Activated naive CD8-positive, alpha-beta T cell treated with anti-CD3 and anti-CD28 coated beads, Interleukin-2, amount 50 U/mL, for 24 hours (primary cell): ENCODE data around the gene DCUN1D3.

Experiments used
- ATAC-seq: fragments of 150-1000 bp; cut with Tn5 transposase; one replicate; pipeline ENCODE4 v1.10.0; 2021
- DNase-seq: peaks from one replicate; pipeline ENCODE4 v3.0.0; 2021
- H3K27ac Mint-ChIP-seq: one replicate; pipeline ENCODE4 v1.8.0; 2021; ENCODE audit warnings: mild to moderate bottlenecking, mixed read lengths
- H3K27me3 Mint-ChIP-seq: one replicate; pipeline ENCODE4 v1.8.0; 2021; ENCODE audit warnings: mixed read lengths
- H3K36me3 Mint-ChIP-seq: one replicate; pipeline ENCODE4 v1.8.0; 2021; ENCODE audit warnings: low read depth, mixed read lengths
- H3K4me1 Mint-ChIP-seq: one replicate; pipeline ENCODE4 v1.8.0; 2021; ENCODE audit warnings: mixed read lengths
- H3K4me3 Mint-ChIP-seq: one replicate; pipeline ENCODE4 v1.8.0; 2021; ENCODE audit warnings: mild to moderate bottlenecking, moderate library complexity, mixed read lengths
- H3K9me3 Mint-ChIP-seq: one replicate; pipeline ENCODE4 v1.8.0; 2021; ENCODE audit warnings: mixed read lengths

DCUN1D3 gene

DNA sequence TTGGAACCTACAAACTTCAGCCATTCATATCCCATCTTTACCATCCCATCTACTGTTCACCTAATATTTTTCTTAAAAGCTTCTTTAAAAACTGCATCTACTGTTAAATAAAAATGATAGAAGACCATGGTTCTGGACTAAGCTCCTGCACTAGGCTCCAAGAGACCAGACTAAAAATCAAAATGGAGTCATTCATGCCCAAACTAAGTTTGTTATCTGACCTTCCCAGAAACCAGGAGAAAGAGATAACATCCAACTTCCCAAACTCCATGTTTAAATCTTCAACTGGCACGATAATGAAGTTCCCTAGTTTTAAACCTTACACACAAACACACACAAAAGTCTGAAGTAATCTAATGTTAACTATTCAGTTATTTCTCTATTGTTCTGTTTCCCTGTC lies 13.8 kb downstream of the DCUN1D3 start:
- Mint-ChIP-seq H3K27ac (no peak overlapping the region), H3K27me3 (no peaks in the 10 kb centered on the region), H3K4me3 (no peak overlapping the region), H3K9me3 (no peaks in the 10 kb centered on the region), H3K36me3 (peaks cover 32% of the 10 kb centered on the region), H3K4me1 (peaks cover 26% of the 10 kb centered on the region)
- DNase-seq: no peak
- no peak for ATAC-seq

DNA sequence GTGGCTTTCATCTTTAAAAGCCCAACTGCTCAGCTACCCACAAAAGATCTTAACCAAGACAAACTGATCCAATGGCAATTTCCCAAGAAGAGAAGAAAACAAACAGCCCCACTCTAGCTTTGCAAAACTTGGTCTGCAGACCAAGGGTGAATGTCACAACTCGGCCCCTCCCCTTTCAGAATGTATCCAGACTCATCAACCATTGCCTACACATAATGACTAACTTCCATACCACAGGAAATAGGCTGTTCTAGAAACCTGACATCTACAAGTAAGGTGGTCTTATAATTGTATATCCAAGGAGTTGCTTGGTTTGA lies 16.0 kb downstream of the DCUN1D3 start:
- no peaks in the 10 kb centered on the region for H3K27me3 Mint-ChIP-seq
- peak overlapping the region; percentile 73 for H3K27ac Mint-ChIP-seq
- no peak overlapping the region for H3K4me3 Mint-ChIP-seq
- H3K4me1 Mint-ChIP-seq: peaks cover 38% of the 10 kb centered on the region
- no peaks in the 10 kb centered on the region for H3K9me3 Mint-ChIP-seq
- peak; percentile 18 for DNase-seq
- ATAC-seq: peak; percentile 88
- peaks cover 25% of the 10 kb centered on the region for H3K36me3 Mint-ChIP-seq

DNA sequence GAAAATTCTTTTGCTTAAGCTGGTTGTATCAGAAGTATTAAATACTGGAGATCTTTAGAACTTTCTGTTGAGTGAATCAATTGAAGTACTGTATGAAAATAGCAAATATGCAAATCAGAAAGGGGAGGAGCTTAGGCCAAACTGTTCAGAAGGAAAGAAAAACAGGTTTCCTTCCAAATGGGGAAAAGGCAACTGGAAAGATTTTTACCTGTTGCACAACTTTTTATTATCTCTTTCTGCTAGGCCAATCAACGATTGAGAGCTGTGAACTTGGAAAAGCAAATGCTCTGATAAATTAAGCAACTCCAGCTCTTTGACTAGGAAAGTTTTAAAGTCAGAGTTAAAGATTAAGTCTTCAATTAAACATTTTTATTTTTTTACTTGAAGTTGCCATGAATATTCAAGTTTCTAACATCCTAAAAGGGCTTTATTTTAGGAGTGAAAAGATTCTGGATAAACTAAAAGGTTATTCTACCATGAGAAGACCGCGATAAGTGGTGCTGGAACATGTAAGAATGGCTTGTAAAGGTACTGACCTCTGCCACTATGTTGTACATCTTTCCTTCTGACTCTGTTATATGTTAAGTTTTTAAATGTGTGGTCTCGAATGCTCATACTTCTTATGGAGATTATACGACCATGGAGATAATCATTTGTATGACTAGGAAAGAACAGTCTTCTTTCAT lies 16.5 kb downstream of the DCUN1D3 start:
- ATAC-seq (no peak), DNase-seq (no peak)
- Mint-ChIP-seq H3K4me1 (peaks cover 43% of the 10 kb centered on the region), H3K4me3 (no peak overlapping the region), H3K27ac (peak overlapping the region; percentile 73), H3K27me3 (no peaks in the 10 kb centered on the region), H3K36me3 (peaks cover 25% of the 10 kb centered on the region), H3K9me3 (no peaks in the 10 kb centered on the region)

DNA sequence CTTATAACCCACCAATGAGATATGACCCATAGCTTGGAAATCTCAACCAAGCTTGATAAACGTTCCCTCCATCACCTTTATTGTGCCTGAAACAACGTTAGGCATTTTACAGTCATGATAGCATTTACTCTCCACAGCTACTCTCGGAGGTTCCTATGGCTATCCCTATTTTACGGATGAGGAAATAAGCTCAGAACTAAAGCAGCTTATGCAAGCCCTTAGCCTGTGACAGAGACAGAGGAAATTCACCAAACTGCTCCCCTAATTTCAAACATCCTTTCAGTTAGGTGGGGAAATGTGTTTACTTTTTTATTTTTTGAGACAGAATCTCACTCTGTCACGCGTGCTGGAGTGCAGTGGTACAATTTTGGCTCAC lies 18.7 kb downstream of the DCUN1D3 start:
- Mint-ChIP-seq H3K4me3 (no peak overlapping the region), H3K36me3 (peaks cover 27% of the 10 kb centered on the region), H3K27me3 (no peaks in the 10 kb centered on the region), H3K9me3 (no peaks in the 10 kb centered on the region), H3K4me1 (peaks cover 51% of the 10 kb centered on the region), H3K27ac (no peak overlapping the region)
- ATAC-seq (no peak), DNase-seq (no peak)

DNA sequence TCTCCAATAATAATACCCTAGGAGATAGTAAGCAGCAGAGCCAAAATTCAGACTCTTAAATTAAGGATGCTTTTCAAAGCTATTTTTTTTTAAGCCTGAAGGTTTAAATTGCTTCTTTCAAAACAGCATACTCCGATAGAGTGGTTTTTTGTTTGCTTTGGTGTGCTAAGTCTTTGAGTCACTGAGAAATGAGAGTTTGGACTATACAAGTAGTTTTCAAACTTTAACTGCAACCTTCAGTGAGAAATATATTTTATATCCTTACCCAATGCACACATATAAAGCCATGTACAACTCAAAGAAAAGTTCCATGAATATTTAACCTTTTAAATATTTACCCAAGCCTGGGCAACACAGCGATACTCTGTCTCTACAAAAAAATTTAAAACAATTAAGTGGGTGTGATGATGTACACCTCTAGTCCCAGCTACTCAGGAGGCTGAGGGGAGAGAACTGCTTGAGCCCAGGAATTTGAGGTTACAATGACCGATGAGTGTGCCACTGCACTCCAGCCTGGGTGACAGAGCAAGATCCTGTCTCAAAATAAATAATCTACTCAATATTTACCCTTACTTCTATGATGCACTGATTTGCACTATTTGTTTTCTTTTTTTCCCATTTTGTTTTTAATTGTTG lies 19.2 kb downstream of the DCUN1D3 start:
- no peak overlapping the region for H3K27ac Mint-ChIP-seq

DNA sequence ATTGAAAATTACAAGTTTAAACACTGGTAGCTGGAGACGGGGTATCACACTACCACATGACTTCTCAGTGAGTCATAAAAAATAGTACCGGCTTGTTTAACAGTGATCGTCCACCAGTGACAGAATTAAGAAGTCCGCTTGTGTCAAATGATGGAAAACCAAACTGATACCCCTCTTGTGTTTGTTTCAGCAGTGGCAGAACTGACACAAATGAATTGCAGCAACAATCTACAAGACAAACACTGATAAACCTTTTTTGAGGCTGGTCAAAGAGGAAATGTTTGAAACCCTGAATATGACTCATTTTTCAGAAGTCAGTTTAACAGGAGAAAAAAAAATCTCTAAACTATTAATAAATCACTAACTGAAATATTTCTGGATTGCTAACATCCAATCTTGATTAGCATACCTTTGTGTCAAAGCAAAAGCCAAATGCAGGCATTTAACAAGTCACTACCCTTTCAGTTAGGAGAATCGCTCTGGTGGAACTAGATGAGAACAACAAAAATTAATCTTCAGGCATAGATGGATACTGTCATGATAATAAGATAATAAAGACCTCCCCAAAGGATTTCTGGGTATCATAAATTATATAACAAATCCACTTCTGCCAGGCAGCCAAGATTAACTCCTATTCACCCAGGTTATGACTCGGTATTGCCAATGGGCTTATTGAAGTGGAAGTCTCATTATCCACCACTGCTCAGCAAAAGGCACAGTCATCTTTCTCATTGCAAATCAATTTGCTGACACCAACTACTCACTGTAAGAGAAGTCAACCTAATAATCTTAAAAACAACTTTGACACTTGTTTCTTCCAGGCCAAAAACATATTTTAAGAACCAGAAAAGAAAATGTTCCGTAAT lies 20.8 kb downstream of the DCUN1D3 start:
- peaks cover 51% of the 10 kb centered on the region for H3K4me1 Mint-ChIP-seq
- no peaks in the 10 kb centered on the region for H3K27me3 Mint-ChIP-seq
- peaks cover 22% of the 10 kb centered on the region for H3K36me3 Mint-ChIP-seq
- H3K27ac Mint-ChIP-seq: peak overlapping the region; percentile 29
- H3K9me3 Mint-ChIP-seq: no peaks in the 10 kb centered on the region
- peak; percentile 50 for ATAC-seq
- DNase-seq: no peak
- no peak overlapping the region for H3K4me3 Mint-ChIP-seq

More for the DNA sequence above, 19.2 kb downstream of the DCUN1D3 start:
- H3K27me3 Mint-ChIP-seq: no peaks in the 10 kb centered on the region
- H3K4me1 Mint-ChIP-seq: peaks cover 48% of the 10 kb centered on the region
- DNase-seq (no peak), ATAC-seq (no peak)
- H3K9me3 Mint-ChIP-seq: no peaks in the 10 kb centered on the region
- peaks cover 26% of the 10 kb centered on the region for H3K36me3 Mint-ChIP-seq
- H3K4me3 Mint-ChIP-seq: no peak overlapping the region

DNA sequence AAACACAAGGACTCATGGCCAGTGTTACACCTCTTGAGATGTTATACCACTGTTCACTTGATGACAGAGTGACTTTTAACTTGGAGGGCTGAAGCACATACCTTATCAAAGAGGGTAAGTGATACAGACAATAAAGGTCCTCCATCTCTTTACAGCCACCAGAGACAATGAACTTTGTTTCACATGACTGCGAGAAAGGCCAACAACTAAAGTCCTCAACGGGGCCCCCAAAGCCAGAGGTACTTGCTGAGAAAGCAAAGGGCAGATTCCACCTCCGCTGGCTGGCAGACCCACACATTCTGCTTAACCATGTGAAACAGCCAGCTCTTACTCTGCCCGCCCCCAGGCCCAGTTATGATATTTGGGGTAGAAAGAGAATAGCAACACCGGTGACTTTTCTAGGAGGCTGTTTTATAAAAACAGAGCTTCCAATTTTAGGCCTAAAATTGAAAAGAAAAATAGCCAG lies 21.4 kb downstream of the DCUN1D3 start:
- DNase-seq: peak; percentile 8
- Mint-ChIP-seq H3K4me3 (no peak overlapping the region), H3K36me3 (peaks cover 19% of the 10 kb centered on the region), H3K4me1 (peaks cover 51% of the 10 kb centered on the region), H3K27me3 (no peaks in the 10 kb centered on the region), H3K27ac (peak overlapping the region; percentile 46), H3K9me3 (no peaks in the 10 kb centered on the region)
- peak; percentile 50 for ATAC-seq

DNA sequence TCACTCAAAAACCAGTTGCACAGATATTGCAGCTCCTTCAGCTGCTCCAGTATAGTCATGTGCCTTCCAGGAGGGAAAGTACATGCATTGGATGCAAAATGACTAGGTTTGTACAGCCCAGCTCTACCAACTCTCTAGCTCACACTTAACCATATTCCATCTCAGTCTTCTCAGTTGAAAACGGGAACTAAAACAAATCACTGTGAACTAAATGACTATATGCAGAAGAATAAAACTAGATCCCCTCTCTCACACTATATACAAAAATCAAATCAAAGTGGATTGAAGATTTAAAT lies 24.9 kb downstream of the DCUN1D3 start:
- H3K9me3 Mint-ChIP-seq: no peaks in the 10 kb centered on the region
- H3K27me3 Mint-ChIP-seq: no peaks in the 10 kb centered on the region
- H3K27ac Mint-ChIP-seq: peak overlapping the region; percentile 6
- H3K4me3 Mint-ChIP-seq: no peak overlapping the region
- DNase-seq: no peak
- peaks cover 17% of the 10 kb centered on the region for H3K36me3 Mint-ChIP-seq
- H3K4me1 Mint-ChIP-seq: peaks cover 62% of the 10 kb centered on the region
- ATAC-seq: no peak

DNA sequence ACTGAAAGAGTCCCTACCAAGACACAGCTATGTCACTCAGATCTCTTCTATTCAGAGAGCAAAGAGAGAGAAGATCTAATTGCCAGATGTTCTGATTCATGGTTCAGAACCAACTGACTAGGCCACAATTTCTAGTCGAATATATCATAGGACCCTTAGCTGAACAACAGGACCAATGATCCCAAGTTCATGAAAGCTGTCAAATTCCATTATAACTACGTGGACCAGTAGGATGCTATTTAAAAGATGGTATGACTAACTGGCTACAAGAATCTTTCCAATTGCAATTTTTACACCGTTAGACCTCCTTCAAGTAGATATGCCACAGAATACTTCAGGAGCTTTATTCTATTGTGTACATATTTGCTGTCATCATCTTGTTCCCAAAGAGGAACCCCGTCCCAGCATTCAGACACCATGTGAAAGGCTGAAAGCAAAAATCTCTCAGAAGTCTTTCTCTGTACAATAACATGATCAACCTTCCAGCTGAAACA lies 26.0 kb downstream of the DCUN1D3 start:
- no peaks in the 10 kb centered on the region for H3K9me3 Mint-ChIP-seq
- peaks cover 17% of the 10 kb centered on the region for H3K36me3 Mint-ChIP-seq
- no peaks in the 10 kb centered on the region for H3K27me3 Mint-ChIP-seq
- H3K4me3 Mint-ChIP-seq: peak overlapping the region; percentile 48
- no peak for ATAC-seq
- no peak for DNase-seq
- peaks cover 55% of the 10 kb centered on the region for H3K4me1 Mint-ChIP-seq
- H3K27ac Mint-ChIP-seq: peak overlapping the region; percentile 80

DNA sequence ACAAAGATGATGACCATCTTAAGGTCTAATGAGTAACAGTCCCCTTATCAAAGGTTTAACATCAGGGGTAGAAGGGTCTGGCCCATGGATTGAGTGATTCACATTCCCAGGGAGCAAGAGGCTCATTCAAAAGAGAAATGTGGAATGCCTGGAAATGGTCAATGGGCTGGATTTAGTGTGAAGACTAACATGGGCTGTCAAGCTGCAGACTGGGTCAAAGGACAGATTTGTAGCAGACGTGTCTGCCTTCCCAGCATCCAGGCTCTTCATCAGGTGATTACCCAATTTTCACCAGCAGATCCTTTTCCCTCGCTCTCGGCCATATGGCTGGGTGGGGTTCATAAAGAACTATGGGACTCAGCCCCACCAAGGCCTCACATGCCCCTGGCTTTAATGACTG lies 26.8 kb downstream of the DCUN1D3 start:
- no peak for DNase-seq
- H3K9me3 Mint-ChIP-seq: no peaks in the 10 kb centered on the region
- peaks cover 48% of the 10 kb centered on the region for H3K4me1 Mint-ChIP-seq
- no peak for ATAC-seq
- H3K27me3 Mint-ChIP-seq: no peaks in the 10 kb centered on the region
- H3K36me3 Mint-ChIP-seq: peaks cover 15% of the 10 kb centered on the region
- no peak overlapping the region for H3K4me3 Mint-ChIP-seq
- H3K27ac Mint-ChIP-seq: no peak overlapping the region

DNA sequence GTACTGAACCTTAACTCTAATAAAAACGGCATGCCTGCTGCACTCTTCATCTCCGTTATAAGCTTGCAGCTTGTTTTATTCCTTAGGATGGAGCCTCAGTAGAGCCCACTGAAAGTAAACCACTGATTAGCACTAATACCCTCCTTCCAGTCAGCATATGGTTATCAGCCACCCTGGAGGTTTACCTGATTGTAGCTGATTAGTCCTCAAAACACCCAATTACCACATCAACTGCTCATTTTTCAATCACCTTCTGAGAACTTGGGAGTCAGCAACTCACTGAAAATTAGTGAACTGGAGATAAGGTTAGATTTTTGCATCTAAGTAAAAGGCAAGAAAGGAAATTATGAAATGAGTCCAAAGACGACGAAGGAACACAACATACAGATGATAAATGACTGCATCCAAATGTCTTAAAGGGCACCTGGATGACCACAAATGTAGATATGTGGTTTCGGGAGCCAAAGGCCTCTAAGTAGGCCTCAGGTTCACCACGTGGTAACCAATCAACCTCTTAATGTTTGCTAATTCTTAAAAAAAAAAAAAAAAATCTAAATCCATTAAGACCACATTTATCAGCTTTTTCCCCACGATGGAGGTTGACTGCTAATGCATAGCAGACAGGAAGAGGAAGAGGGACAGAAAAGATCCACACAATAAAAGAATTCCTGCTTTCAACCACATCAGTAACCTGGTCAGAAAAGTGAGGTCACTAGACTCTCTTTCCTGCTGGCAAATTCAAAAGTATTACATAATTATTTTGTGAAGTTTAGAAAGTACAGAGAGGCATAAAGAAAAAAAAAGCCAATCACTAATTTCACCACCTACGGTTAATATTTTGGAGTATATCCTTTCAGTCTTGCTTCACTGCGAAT lies 28.0 kb downstream of the DCUN1D3 start:
- H3K27ac Mint-ChIP-seq: no peak overlapping the region
- peaks cover 12% of the 10 kb centered on the region for H3K36me3 Mint-ChIP-seq
- H3K4me1 Mint-ChIP-seq: peaks cover 44% of the 10 kb centered on the region

DNA sequence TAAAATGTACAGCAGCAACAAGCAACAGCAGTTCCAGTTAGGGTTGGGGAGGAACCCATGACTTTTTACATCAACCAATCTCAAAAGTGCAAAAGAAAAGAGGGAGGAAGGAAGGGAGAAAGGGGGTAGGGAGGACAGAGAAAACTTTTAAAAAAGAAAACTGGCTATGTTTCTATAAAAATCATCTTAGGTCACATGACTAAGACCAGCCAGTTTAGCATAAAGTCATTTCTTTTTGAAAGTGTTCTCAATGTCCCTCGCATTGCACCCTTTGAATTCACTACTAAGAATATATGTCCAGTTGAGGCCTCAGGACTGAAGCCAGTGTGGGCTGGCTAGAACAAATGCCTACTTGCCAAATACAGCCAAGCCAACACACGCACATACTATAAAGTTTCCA lies 28.9 kb downstream of the DCUN1D3 start:
- H3K4me1 Mint-ChIP-seq: peaks cover 50% of the 10 kb centered on the region
- ATAC-seq (no peak), DNase-seq (no peak)
- H3K9me3 Mint-ChIP-seq: no peaks in the 10 kb centered on the region
- no peaks in the 10 kb centered on the region for H3K27me3 Mint-ChIP-seq
- no peak overlapping the region for H3K4me3 Mint-ChIP-seq
- peaks cover 7% of the 10 kb centered on the region for H3K36me3 Mint-ChIP-seq
- no peak overlapping the region for H3K27ac Mint-ChIP-seq

More for the DNA sequence above, 28.0 kb downstream of the DCUN1D3 start:
- H3K4me3 Mint-ChIP-seq: no peak overlapping the region
- ATAC-seq (no peak), DNase-seq (no peak)
- H3K27me3 Mint-ChIP-seq: no peaks in the 10 kb centered on the region
- H3K9me3 Mint-ChIP-seq: no peaks in the 10 kb centered on the region

DNA sequence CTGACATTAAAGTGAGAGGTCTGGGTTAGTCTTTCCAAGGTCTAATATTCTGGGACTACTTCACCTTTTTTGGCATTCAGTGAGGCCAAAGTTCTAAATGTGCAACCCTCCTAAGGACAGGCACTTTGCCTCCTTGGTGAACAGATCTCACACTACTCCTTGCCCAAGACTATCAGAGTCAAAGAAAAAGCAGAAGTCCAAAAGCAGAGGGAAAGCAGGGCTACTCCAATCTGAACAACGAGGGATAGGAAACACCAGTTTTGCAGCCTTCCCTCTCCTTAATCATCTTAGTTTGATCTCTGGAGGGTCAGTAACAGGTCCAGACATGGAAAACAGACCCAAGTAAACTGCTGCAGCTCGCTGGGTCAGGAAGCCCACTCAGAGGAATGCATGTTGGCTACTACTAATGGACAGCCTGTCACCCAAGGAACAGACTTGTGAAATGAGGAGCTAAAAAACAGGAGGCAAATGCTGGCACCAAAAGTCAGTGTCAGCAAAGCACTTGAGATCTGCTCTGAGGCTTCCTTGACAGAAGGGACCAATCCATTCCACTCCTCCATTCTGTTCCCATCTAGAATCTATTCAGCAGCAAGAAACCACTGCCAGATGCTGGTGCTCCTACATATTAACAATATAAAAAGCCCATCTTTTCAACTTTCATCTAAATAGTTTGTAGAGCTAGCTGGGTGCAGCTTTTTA lies 29.9 kb downstream of the DCUN1D3 start:
- ATAC-seq (no peak), DNase-seq (no peak)
- Mint-ChIP-seq H3K36me3 (peaks cover 6% of the 10 kb centered on the region), H3K27me3 (no peaks in the 10 kb centered on the region), H3K4me3 (no peak overlapping the region), H3K9me3 (no peaks in the 10 kb centered on the region), H3K4me1 (peaks cover 55% of the 10 kb centered on the region), H3K27ac (no peak overlapping the region)

DNA sequence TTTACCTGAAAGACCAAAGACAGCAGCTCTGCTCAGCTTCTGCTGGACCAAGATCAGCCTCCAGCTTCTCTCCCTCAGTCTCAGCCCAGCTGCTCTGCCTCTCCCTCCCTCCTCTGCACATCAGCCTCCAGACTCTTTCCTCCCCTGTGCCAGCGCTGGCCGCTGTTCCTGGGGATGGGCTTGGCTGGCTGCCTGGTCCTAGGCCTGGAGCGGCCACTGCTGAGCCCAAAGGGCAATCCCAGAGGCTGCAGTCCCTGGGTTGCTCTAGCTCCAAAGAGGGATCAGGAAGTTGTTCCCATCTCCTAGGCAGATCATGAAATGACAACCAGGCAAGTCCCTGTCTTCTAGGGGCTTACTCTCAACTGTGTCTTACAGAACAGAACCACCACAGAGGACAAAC lies 31.3 kb downstream of the DCUN1D3 start:
- ATAC-seq (no peak), DNase-seq (no peak)
- no peaks in the 10 kb centered on the region for H3K27me3 Mint-ChIP-seq
- no peak overlapping the region for H3K4me3 Mint-ChIP-seq
- H3K4me1 Mint-ChIP-seq: peaks cover 50% of the 10 kb centered on the region
- no peaks in the 10 kb centered on the region for H3K9me3 Mint-ChIP-seq
- H3K36me3 Mint-ChIP-seq: peaks cover 6% of the 10 kb centered on the region
- no peak overlapping the region for H3K27ac Mint-ChIP-seq
